Measurements from ENCODE around the gene FUBP3.

- TF ChIP-seq CTCF (IDR thresholded peaks at IDR 0.05) (no peak), POLR2A (IDR thresholded peaks at IDR 0.05) (no peak)
Observed at GRCh38 chr9:130638284-130639123, 59.1 kb downstream of the FUBP3 start.
